ENCODE measurements around the gene SCGB1D4. TPM values are rescaled to one million over a fixed set of nuclear protein-coding genes. Genes with fewer than 3 reads are reported as not detected.

SCGB1D4 gene
- total RNA-seq, 4 donors from 2014 or later = not detected

DNA sequence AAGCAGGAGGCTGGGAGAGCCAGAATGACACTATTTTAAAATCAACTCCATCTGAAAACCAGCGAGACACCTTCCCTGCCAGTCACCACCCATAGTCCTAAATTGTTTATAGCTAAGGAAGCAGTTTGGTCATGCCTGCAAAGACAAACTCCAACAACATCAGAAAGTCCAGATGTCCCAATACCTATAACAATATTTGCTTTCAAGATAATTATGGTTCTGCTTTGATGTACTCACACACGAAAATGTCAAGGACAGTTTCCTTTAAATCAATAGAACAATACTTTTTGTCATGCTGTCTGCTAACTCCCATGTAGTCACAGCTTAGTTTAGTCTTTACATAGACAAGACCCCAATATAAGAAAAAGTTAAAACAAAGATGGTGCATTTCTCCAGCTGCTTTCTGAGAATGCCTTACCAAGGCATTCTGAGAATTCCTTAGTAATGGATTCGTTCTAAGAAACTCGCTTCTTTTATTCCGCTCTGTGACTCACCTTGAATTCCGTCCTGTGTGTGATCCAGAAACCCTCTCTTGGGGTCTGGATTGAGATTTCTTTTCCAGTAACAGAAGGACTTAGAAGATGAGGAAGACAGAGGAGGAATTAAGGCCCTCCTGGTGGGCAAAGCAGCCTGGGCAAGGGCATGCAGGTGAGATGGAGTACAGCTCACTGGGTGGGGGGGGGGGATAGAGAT lies 38.5 kb downstream of the SCGB1D4 start:
- H3K27ac ChIP-seq = no peak overlapping the region
- H3K4me3 ChIP-seq = no peak overlapping the region
- H3K36me3 ChIP-seq = no peaks in the 10 kb centered on the region
- TF ChIP-seq POLR2A (IDR thresholded peaks at IDR 0.05) (no peak), EP300 (IDR thresholded peaks at IDR 0.05) (no peak), POLR2AphosphoS5 (IDR thresholded peaks at IDR 0.05) (no peak)
- TF ChIP-seq, protein P1, sequence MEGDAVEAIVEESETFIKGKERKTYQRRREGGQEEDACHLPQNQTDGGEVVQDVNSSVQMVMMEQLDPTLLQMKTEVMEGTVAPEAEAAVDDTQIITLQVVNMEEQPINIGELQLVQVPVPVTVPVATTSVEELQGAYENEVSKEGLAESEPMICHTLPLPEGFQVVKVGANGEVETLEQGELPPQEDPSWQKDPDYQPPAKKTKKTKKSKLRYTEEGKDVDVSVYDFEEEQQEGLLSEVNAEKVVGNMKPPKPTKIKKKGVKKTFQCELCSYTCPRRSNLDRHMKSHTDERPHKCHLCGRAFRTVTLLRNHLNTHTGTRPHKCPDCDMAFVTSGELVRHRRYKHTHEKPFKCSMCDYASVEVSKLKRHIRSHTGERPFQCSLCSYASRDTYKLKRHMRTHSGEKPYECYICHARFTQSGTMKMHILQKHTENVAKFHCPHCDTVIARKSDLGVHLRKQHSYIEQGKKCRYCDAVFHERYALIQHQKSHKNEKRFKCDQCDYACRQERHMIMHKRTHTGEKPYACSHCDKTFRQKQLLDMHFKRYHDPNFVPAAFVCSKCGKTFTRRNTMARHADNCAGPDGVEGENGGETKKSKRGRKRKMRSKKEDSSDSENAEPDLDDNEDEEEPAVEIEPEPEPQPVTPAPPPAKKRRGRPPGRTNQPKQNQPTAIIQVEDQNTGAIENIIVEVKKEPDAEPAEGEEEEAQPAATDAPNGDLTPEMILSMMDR (IDR thresholded peaks at IDR 0.05) = no peak
- 70 to 74% methylated on average over 5 to 6 of the region's 6 CpGs for WGBS, 2 donors (ENCODE audit: low coverage in 1 of 2)
- no peak for ATAC-seq
- H3K9me3 ChIP-seq = no peaks in the 10 kb centered on the region
- peaks cover 10% of the 10 kb centered on the region for H3K27me3 ChIP-seq
- no peaks in the 10 kb centered on the region for H3K4me1 ChIP-seq

DNA sequence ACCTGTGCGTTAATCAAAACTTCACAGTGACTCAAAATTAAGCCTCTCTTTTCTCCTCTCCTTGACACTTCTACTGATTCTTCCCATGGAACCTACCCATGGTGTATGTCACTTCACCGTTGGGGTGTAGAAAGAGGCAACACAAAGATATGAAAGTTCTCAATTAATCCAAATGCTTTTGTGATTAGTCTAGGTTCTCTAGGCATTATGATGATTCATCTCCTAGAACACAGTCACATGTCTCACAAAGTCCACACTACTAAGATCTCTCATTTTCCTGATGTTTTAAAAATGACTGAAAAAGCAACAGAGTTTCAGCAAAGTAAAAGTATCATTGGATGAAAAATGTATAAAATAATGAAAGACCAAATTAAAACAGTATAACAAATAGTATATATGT lies 42.6 kb downstream of the SCGB1D4 start:
- no peak for ATAC-seq
- WGBS, 2 donors (ENCODE audit: low coverage in 1 of 2) = 88 to 93% methylated on average over 2 of the region's 2 CpGs
- TF ChIP-seq EP300 (IDR thresholded peaks at IDR 0.05) (no peak), POLR2A (IDR thresholded peaks at IDR 0.05) (no peak), POLR2AphosphoS5 (IDR thresholded peaks at IDR 0.05) (no peak)
- TF ChIP-seq, protein P1 (IDR thresholded peaks at IDR 0.05) = no peak

GRCh38 chr11:62253999-62254542 lies 44.8 kb downstream of the SCGB1D4 start:
- TF ChIP-seq POLR2AphosphoS5 (IDR thresholded peaks at IDR 0.05) (no peak), POLR2A (IDR thresholded peaks at IDR 0.05) (no peak), EP300 (IDR thresholded peaks at IDR 0.05) (no peak)
- TF ChIP-seq, protein P1 (IDR thresholded peaks at IDR 0.05) = no peak
- no peak overlapping the region for H3K4me3 ChIP-seq
- ATAC-seq = no peak
- H3K9me3 ChIP-seq = peaks cover 0 to 56% (median 3%) of the 10 kb centered on the region in 3 donors
- no peaks in the 10 kb centered on the region for H3K36me3 ChIP-seq
- no peaks in the 10 kb centered on the region for H3K27me3 ChIP-seq
- H3K27ac ChIP-seq = no peak overlapping the region
- H3K4me1 ChIP-seq = no peaks in the 10 kb centered on the region
- WGBS, 2 donors (ENCODE audit: low coverage in 1 of 2) = 64 to 92% methylated on average over 2 to 3 of the region's 3 CpGs

More for the DNA sequence above, 42.6 kb downstream of the SCGB1D4 start:
- H3K36me3 ChIP-seq = no peaks in the 10 kb centered on the region
- H3K9me3 ChIP-seq = peaks cover 0 to 36% (median 3%) of the 10 kb centered on the region in 3 donors
- H3K27me3 ChIP-seq = no peaks in the 10 kb centered on the region
- no peak overlapping the region for H3K4me3 ChIP-seq
- no peaks in the 10 kb centered on the region for H3K4me1 ChIP-seq
- H3K27ac ChIP-seq = no peak overlapping the region

- TF ChIP-seq POLR2A (IDR thresholded peaks at IDR 0.05) = no peak
- TF ChIP-seq POLR2AphosphoS5 (IDR thresholded peaks at IDR 0.05) = no peak
- TF ChIP-seq EP300 (IDR thresholded peaks at IDR 0.05) = no peak
- TF ChIP-seq, protein P1 (IDR thresholded peaks at IDR 0.05) = no peak
- WGBS, 2 donors (ENCODE audit: low coverage in 1 of 2) = 40 to 49% methylated on average over 1 to 4 of the region's 4 CpGs
- H3K27me3 ChIP-seq = peaks cover 18% of the 10 kb centered on the region
- no peak for ATAC-seq
- H3K36me3 ChIP-seq = no peaks in the 10 kb centered on the region
- no peaks in the 10 kb centered on the region for H3K4me1 ChIP-seq
- H3K27ac ChIP-seq = no peak overlapping the region
- peaks cover 0 to 56% (median 3%) of the 10 kb centered on the region in 3 donors for H3K9me3 ChIP-seq
- no peak overlapping the region for H3K4me3 ChIP-seq
Measured at GRCh38 chr11:62251698-62252097, 47.2 kb downstream of the SCGB1D4 start.

Other genes with a start within 250 kb of the SCGB1D4 start
- 10 to 100 TPM; 10.5 to 28.3 (median 16.8) TPM for gene INCENP, start 175.1 kb downstream of the SCGB1D4 start, total RNA-seq
- gene SCGB1D1, start 108.9 kb downstream of the SCGB1D4 start, total RNA-seq = not detected
- gene SCGB2A1, start 90.4 kb downstream of the SCGB1D4 start, total RNA-seq = 1 to 10 TPM in 1 of 4 donors, not detected in 3; 8.7 TPM
- gene SCGB1D2, start 56.8 kb downstream of the SCGB1D4 start, total RNA-seq = 1 to 10 TPM in 1 of 4 donors, not detected in 3; 9.3 TPM
- gene SCGB2A2, start 28.9 kb downstream of the SCGB1D4 start, total RNA-seq = 10 to 100 TPM in 1 of 4 donors, not detected in 3; 40.0 TPM
- 10 to 100 TPM; 10.1 to 16.3 (median 13.5) TPM for gene ASRGL1, start 38.4 kb upstream of the SCGB1D4 start, total RNA-seq
- not detected for gene SCGB1A1, start 120.0 kb upstream of the SCGB1D4 start, total RNA-seq
- 1,000 to 10,000 TPM; 1,348 to 2,181 (median 1,745) TPM for gene AHNAK, start 247.7 kb upstream of the SCGB1D4 start, total RNA-seq

All from gastroesophageal sphincter (tissue), 4 donors.